Neural cell (in vitro differentiated cells): ENCODE measurements around the gene HELZ. TPM values are rescaled to one million over a fixed set of nuclear protein-coding genes. Genes with fewer than 3 reads are reported as not detected.
A peak's percentile ranks its signal among the peaks of the same experiment; 100 is the strongest.

ENCODE experiments used
- H2AFZ ChIP-seq: fragments of 200-600, 300-800 bp; sonication (generic), shearing (Covaris generic); 2 replicates; pipeline ENCODE4 v1.6.0; 2014; ENCODE audit warnings: low read depth, mild to moderate bottlenecking, antibody characterized with exemption, low read length, moderate library complexity
- H3F3A ChIP-seq: fragments of 200-600 bp; shearing (Covaris generic); 2 replicates; pipeline ENCODE4 v1.6.1; 2016; ENCODE audit warnings: mild to moderate bottlenecking, moderate library complexity, mixed read lengths, antibody characterized with exemption, low read length; ENCODE audit not compliant: insufficient read depth, poor library complexity, severe bottlenecking
- H3K27ac ChIP-seq: fragments of 200-600, 300-800 bp; sonication (generic), shearing (Covaris generic); 2 replicates; pipeline ENCODE4 v1.5.1; 2014; ENCODE audit warnings: mild to moderate bottlenecking, low read length, moderate library complexity
- H3K27me3 ChIP-seq: fragments of 300-800, 200-600 bp; sonication (generic), shearing (Covaris generic); 2 replicates; pipeline ENCODE4 v1.6.0; 2014; ENCODE audit warnings: mild to moderate bottlenecking, low read depth, low read length, moderate library complexity; ENCODE audit not compliant: insufficient read depth
- H3K36me3 ChIP-seq: fragments of 300-800, 200-600 bp; sonication (generic), shearing (Covaris generic); 2 replicates; pipeline ENCODE4 v1.5.1; 2014; ENCODE audit warnings: mild to moderate bottlenecking, antibody characterized with exemption, low read length, moderate library complexity; ENCODE audit not compliant: insufficient read depth
- H3K4me2 ChIP-seq: fragments of 300-800, 200-600 bp; sonication (generic), shearing (Covaris generic); 2 replicates; pipeline ENCODE4 v1.6.0; 2014; ENCODE audit warnings: mild to moderate bottlenecking, low read length
- H3K4me3 ChIP-seq: fragments of 300-800, 200-600 bp; sonication (generic), shearing (Covaris generic); 2 replicates; pipeline ENCODE4 v1.5.1; 2014; ENCODE audit warnings: mild to moderate bottlenecking, low read length, moderate library complexity
- H3K79me2 ChIP-seq: fragments of 200-600 bp; shearing (Covaris generic); replicated peaks from 2 replicates; pipeline ENCODE4 v1.6.0; 2014; ENCODE audit warnings: mild to moderate bottlenecking, low read length, moderate library complexity; ENCODE audit not compliant: insufficient read depth
- H3K9ac ChIP-seq: fragments of 300-800, 200-600 bp; sonication (generic), shearing (Covaris generic); 2 replicates; pipeline ENCODE4 v1.6.1; 2016; ENCODE audit warnings: mild to moderate bottlenecking, low read length, mixed read lengths
- H3K9me2 ChIP-seq: fragments of 200-600 bp; shearing (Covaris generic); 2 replicates; pipeline ENCODE4 v1.6.1; 2016; ENCODE audit warnings: mild to moderate bottlenecking, low read length, mixed read lengths; ENCODE audit not compliant: insufficient read depth
- H3K9me3 ChIP-seq: fragments of 200-600, 300-800 bp; sonication (generic), shearing (Covaris generic); 2 replicates; pipeline ENCODE4 v1.6.1; 2016; ENCODE audit warnings: mild to moderate bottlenecking, mixed run types, low read length, moderate library complexity, mixed read lengths
- H4K20me1 ChIP-seq: fragments of 200-600 bp; shearing (Covaris generic); 2 replicates; pipeline ENCODE4 v1.6.1; 2016; ENCODE audit warnings: mild to moderate bottlenecking, mixed run types; ENCODE audit not compliant: insufficient read depth
- CTCF ChIP-seq: fragments of 450-650 bp; IDR thresholded peaks from 2 replicates; pipeline ENCODE4 v1.5.1; 2014; ENCODE audit warnings: antibody characterized with exemption, mild to moderate bottlenecking, moderate library complexity; ENCODE audit not compliant: poor library complexity, severe bottlenecking
- EP300 ChIP-seq: fragments of 450-650 bp; conservative IDR thresholded peaks from 2 replicates; pipeline ENCODE4 v1.6.1; 2014; ENCODE audit warnings: antibody characterized with exemption, mild to moderate bottlenecking, moderate library complexity; ENCODE audit not compliant: poor library complexity, severe bottlenecking
- EZH2 ChIP-seq: fragments of 200-600, 300-800 bp; shearing (Covaris generic), sonication (generic); IDR thresholded peaks from 2 replicates; pipeline ENCODE4 v1.6.1; 2014; ENCODE audit warnings: antibody characterized with exemption, low read length, borderline replicate concordance, mild to moderate bottlenecking; ENCODE audit not compliant: insufficient read depth, poor library complexity, severe bottlenecking
- MXI1 ChIP-seq: fragments of 450-650 bp; conservative IDR thresholded peaks from 2 replicates; pipeline ENCODE4 v1.6.1; 2014; ENCODE audit warnings: antibody characterized with exemption, mild to moderate bottlenecking; ENCODE audit not compliant: poor library complexity, severe bottlenecking
- POLR2AphosphoS5 ChIP-seq: IDR thresholded peaks from 2 replicates; pipeline ENCODE4 v1.6.1; 2012
- RAD21 ChIP-seq: fragments of 450-650 bp; conservative IDR thresholded peaks from 2 replicates; pipeline ENCODE4 v1.6.1; 2014; ENCODE audit warnings: antibody characterized with exemption, mild to moderate bottlenecking, moderate library complexity
- REST ChIP-seq: IDR thresholded peaks from 2 replicates; pipeline ENCODE4 v1.6.1; 2012; ENCODE audit warnings: borderline replicate concordance
- SMC3 ChIP-seq: fragments of 450-650 bp; conservative IDR thresholded peaks from 2 replicates; pipeline ENCODE4 v1.6.1; 2014; ENCODE audit warnings: antibody characterized with exemption, mild to moderate bottlenecking, moderate library complexity; ENCODE audit not compliant: poor library complexity
- TAF1 ChIP-seq: IDR thresholded peaks from 2 replicates; pipeline ENCODE4 v1.6.1; 2012; ENCODE audit warnings: low read depth
- polyA plus RNA-seq: library from polyadenylated mRNA; depleted of rRNA; stranded (reverse); fragments of >200 nt; gene quantifications from 2 replicates; pipeline ENCODE4 v1.2.3, GENCODE V29; 2014

Gene HELZ
- polyA plus RNA-seq, 1 donor from 2014 or later, result 11.7 TPM

- Histone ChIP-seq H3K4me3 (no peak overlapping the region), H3K27ac (no peak overlapping the region), H3F3A (peaks cover 2% of the 10 kb centered on the region), H3K79me2 (no peaks in the 10 kb centered on the region), H3K36me3 (no peaks in the 10 kb centered on the region), H3K9ac (no peak overlapping the region), H3K9me3 (no peaks in the 10 kb centered on the region), H3K4me2 (no peak overlapping the region), H3K27me3 (no peaks in the 10 kb centered on the region), H2AFZ (no peak overlapping the region), H4K20me1 (no peaks in the 10 kb centered on the region), H3K9me2 (no peaks in the 10 kb centered on the region)
- TF ChIP-seq REST, result no peak
- TF ChIP-seq SMC3, result no peak
- TF ChIP-seq EZH2, result no peak
- no peak for TF ChIP-seq POLR2AphosphoS5
- TF ChIP-seq MXI1, result no peak
- no peak for TF ChIP-seq CTCF
- no peak for TF ChIP-seq EP300
- no peak for TF ChIP-seq RAD21
- no peak for TF ChIP-seq TAF1
These were observed 166.7 kb downstream of the HELZ start for GRCh38 chr17:67078292-67078691.

GRCh38 chr17:67076290-67076689 is 168.7 kb downstream of the HELZ start:
- Histone ChIP-seq H2AFZ (no peak overlapping the region), H4K20me1 (no peaks in the 10 kb centered on the region), H3K9me2 (no peaks in the 10 kb centered on the region), H3K4me2 (no peak overlapping the region), H3K79me2 (no peaks in the 10 kb centered on the region), H3K9me3 (no peaks in the 10 kb centered on the region), H3K36me3 (no peaks in the 10 kb centered on the region), H3K4me3 (no peak overlapping the region), H3K9ac (no peak overlapping the region), H3K27ac (peak overlapping the region; percentile 11), H3K27me3 (no peaks in the 10 kb centered on the region), H3F3A (peaks cover 2% of the 10 kb centered on the region)
- TF ChIP-seq POLR2AphosphoS5 (no peak), RAD21 (no peak), REST (no peak), MXI1 (no peak), CTCF (no peak), EZH2 (no peak), TAF1 (no peak), EP300 (no peak), SMC3 (no peak)
